ENCODE data around the gene LIFR. TPM values are rescaled to one million over a fixed set of nuclear protein-coding genes. Genes with fewer than 3 reads are reported as not detected.

LIFR gene
- total RNA-seq, 4 donors from 2014 or later: 73.3 to 269 (median 185) TPM

DNA sequence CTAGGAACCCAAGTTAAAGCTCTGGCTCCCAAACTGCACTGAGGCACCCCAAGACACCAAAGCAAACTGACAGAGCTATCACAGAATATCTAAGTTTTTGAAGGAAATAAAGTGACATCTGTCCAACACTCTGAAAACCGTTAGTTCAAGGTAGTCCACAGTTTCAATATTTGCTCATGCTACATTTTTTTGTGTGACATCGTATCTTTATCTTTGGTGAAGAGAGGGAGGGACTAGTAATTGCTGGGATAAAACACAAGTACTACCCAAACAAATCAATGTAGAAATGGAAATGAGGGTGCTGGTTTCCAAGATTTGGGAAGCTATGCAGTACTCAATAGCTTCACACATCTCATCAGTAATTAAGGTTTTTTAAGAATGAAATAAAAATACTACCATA is 20.6 kb downstream of the LIFR start:
- TF ChIP-seq, protein P1, sequence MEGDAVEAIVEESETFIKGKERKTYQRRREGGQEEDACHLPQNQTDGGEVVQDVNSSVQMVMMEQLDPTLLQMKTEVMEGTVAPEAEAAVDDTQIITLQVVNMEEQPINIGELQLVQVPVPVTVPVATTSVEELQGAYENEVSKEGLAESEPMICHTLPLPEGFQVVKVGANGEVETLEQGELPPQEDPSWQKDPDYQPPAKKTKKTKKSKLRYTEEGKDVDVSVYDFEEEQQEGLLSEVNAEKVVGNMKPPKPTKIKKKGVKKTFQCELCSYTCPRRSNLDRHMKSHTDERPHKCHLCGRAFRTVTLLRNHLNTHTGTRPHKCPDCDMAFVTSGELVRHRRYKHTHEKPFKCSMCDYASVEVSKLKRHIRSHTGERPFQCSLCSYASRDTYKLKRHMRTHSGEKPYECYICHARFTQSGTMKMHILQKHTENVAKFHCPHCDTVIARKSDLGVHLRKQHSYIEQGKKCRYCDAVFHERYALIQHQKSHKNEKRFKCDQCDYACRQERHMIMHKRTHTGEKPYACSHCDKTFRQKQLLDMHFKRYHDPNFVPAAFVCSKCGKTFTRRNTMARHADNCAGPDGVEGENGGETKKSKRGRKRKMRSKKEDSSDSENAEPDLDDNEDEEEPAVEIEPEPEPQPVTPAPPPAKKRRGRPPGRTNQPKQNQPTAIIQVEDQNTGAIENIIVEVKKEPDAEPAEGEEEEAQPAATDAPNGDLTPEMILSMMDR (IDR thresholded peaks at IDR 0.05; ENCODE audit: low read depth): no peak

GRCh38 chr5:38535248-38535750 is 21.1 kb downstream of the LIFR start:
- TF ChIP-seq, protein P1 (IDR thresholded peaks at IDR 0.05; ENCODE audit: low read depth): no peak

- TF ChIP-seq, protein P1 (IDR thresholded peaks at IDR 0.05; ENCODE audit: low read depth): no peak
Measured at GRCh38 chr5:38534156-38534453, 22.3 kb downstream of the LIFR start.

- TF ChIP-seq, protein P1 (IDR thresholded peaks at IDR 0.05; ENCODE audit: low read depth): no peak
Measured at GRCh38 chr5:38533286-38534155, 22.9 kb downstream of the LIFR start.

DNA sequence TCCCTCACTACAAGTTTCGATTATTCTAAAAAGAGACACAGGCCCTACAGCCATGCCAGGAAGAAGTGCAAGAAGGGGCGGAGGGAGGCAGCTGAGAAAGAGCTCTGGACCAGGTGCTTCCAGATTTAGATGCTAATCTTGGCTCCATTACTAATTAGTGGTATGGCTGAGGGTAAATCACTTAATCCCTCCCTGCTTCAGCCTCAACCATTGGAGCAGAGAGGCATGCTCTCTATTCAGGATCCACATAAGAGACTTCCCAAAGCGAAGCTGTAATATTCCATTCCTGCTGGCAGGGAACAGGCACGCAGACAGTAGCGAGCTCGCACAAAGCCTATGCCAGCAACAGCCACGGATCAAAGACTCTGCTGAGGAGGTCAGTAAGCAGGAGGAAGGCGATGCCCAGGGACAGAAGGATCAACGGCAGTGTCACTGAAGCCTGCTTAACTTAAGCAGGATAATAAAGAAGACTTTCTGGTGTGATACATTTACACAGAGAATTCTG is 24.2 kb downstream of the LIFR start:
- TF ChIP-seq, protein P1 (IDR thresholded peaks at IDR 0.05; ENCODE audit: low read depth): no peak

GRCh38 chr5:38531518-38531917 is 24.9 kb downstream of the LIFR start:
- TF ChIP-seq, protein P1 (IDR thresholded peaks at IDR 0.05; ENCODE audit: low read depth): no peak

DNA sequence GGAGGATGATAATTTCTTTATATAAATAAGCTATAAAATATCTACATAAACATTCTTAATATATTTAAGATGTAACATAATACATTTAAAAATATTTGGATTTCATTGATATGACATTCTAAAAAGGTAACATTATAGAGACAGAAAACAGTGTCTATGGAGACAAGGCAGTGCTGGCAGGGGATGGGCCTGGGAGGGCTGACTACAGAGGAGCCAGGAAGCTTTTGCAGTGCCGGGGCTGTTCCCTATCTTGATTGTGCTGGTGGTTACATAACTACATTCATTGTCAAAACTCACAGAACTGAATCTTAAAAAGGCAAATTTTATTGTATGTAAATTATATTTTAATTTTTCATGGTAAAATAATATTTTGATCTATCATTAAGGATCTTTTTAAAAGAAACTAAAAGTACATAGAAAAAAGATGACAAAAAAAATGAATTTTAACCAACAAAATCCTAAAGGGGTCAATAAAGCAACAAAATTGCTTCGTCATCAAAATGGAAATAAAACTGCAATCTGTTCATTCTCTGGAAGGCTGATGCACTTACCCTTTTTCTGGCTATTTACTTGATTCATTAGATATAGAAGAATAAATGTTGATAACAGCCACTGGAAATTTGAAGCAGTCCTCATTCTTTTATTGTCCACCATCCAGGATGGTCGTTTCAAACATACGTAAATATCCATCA is 26.3 kb downstream of the LIFR start:
- TF ChIP-seq, protein P1 (IDR thresholded peaks at IDR 0.05; ENCODE audit: low read depth): no peak

Measured in subcutaneous adipose tissue (tissue), 4 donors.